ENCODE measurements around the gene OR52K1.

- TF ChIP-seq, protein P1, sequence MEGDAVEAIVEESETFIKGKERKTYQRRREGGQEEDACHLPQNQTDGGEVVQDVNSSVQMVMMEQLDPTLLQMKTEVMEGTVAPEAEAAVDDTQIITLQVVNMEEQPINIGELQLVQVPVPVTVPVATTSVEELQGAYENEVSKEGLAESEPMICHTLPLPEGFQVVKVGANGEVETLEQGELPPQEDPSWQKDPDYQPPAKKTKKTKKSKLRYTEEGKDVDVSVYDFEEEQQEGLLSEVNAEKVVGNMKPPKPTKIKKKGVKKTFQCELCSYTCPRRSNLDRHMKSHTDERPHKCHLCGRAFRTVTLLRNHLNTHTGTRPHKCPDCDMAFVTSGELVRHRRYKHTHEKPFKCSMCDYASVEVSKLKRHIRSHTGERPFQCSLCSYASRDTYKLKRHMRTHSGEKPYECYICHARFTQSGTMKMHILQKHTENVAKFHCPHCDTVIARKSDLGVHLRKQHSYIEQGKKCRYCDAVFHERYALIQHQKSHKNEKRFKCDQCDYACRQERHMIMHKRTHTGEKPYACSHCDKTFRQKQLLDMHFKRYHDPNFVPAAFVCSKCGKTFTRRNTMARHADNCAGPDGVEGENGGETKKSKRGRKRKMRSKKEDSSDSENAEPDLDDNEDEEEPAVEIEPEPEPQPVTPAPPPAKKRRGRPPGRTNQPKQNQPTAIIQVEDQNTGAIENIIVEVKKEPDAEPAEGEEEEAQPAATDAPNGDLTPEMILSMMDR (IDR thresholded peaks at IDR 0.05): no peak
- no peak for TF ChIP-seq POLR2A (IDR thresholded peaks at IDR 0.05)
Measured at GRCh38 chr11:4482445-4482844, at the start of gene OR52K1.

Measured in transverse colon (tissue), 3 donors.